ENCODE data around the gene AMDHD1.
A peak's percentile ranks its signal among the peaks of the same experiment; 100 is the strongest.

Gene AMDHD1

DNA sequence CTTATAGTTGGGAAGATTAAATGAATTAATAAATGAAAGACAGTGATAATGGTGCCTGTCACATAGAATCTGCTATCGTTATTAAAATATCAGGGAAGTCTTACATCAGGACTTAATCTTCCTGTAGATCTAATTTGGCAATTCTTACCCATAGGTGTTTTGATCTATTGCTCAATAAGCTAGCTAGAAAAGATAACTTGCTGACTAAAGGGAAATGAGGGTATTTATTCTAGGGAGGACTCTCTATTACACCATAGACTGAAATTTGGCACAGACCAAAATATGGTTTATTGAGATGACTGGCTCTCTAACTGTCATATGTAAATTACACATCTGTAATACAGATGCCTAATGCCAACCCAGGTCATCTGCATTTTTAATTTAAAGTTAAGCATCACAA is 41.6 kb downstream of the AMDHD1 start:
- Histone ChIP-seq H3K36me3 (ENCODE audit: control insufficient read depth in 4 of 4, insufficient read depth in 4 of 4, low read length in 3 of 4) (no peaks in the 10 kb centered on the region), H3K27me3 (replicated peaks in 2 of 5; ENCODE audit: control insufficient read depth in 4 of 5, insufficient read depth in 5 of 5, low read length in 4 of 5) (no peaks in the 10 kb centered on the region), H3K9me3 (ENCODE audit: control extremely low read depth in 1 of 5, control insufficient read depth in 4 of 5, insufficient read depth in 2 of 5, low read depth in 1 of 5, low read length in 4 of 5) (no peaks in the 10 kb centered on the region), H3K27ac (ENCODE audit: insufficient read depth in 1 of 2, low read depth in 1 of 2, low read length in 2 of 2, poor library complexity in 1 of 2, severe bottlenecking in 2 of 2) (no peak overlapping the region), H3K4me1 (ENCODE audit: control extremely low read depth in 1 of 4, control insufficient read depth in 4 of 4, insufficient read depth in 4 of 4, low read length in 3 of 4) (peaks cover 0 to 6% (median 1%) of the 10 kb centered on the region in 4 experiments), H3K4me3 (ENCODE audit: control insufficient read depth in 1 of 7, extremely low read depth in 1 of 7, insufficient read depth in 4 of 7, low read depth in 2 of 7, low read length in 6 of 7) (no peak overlapping the region)
- ChIA-PET POLR2A (no interaction called here), CTCF (no interaction called here)
- no CpG with 5 or more reads among the region's 1 CpG for WGBS (ENCODE audit: insufficient coverage)
- DNase-seq = no peak

- H3K9me3 ChIP-seq (ENCODE audit: control extremely low read depth in 1 of 5, control insufficient read depth in 4 of 5, insufficient read depth in 2 of 5, low read depth in 1 of 5, low read length in 4 of 5) = no peaks in the 10 kb centered on the region
- H3K4me1 ChIP-seq (ENCODE audit: control extremely low read depth in 1 of 4, control insufficient read depth in 4 of 4, insufficient read depth in 4 of 4, low read length in 3 of 4) = peaks cover 0 to 6% (median 1%) of the 10 kb centered on the region in 4 experiments
- no peaks in the 10 kb centered on the region for H3K27me3 ChIP-seq (replicated peaks in 2 of 5; ENCODE audit: control insufficient read depth in 4 of 5, insufficient read depth in 5 of 5, low read length in 4 of 5)
- DNase-seq = no peak
- ChIA-PET CTCF (interaction anchor here (1.9 kb wide), 1 partner anchor 11 kb away, joined by 9 read pairs; no protein-coding TSS in a partner anchor), POLR2A (no interaction called here)
- no peaks in the 10 kb centered on the region for H3K36me3 ChIP-seq (ENCODE audit: control insufficient read depth in 4 of 4, insufficient read depth in 4 of 4, low read length in 3 of 4)
- no peak overlapping the region for H3K4me3 ChIP-seq (ENCODE audit: control insufficient read depth in 1 of 7, extremely low read depth in 1 of 7, insufficient read depth in 4 of 7, low read depth in 2 of 7, low read length in 6 of 7)
- 90% methylated on average over 8 of the region's 14 CpGs for WGBS (ENCODE audit: insufficient coverage)
- H3K27ac ChIP-seq (ENCODE audit: insufficient read depth in 1 of 2, low read depth in 1 of 2, low read length in 2 of 2, poor library complexity in 1 of 2, severe bottlenecking in 2 of 2) = no peak overlapping the region
Observed at GRCh38 chr12:95986635-95987570, 43.8 kb downstream of the AMDHD1 start.

GRCh38 chr12:95988506-95989275 is 45.6 kb downstream of the AMDHD1 start:
- H3K36me3 ChIP-seq (ENCODE audit: control insufficient read depth in 4 of 4, insufficient read depth in 4 of 4, low read length in 3 of 4) = no peaks in the 10 kb centered on the region
- 100% methylated on average over 7 of the region's 11 CpGs for WGBS (ENCODE audit: insufficient coverage)
- CTCF ChIA-PET = interaction anchor here (2.4 kb wide), 1 partner anchor 11 kb away, joined by 16 read pairs; no protein-coding TSS in a partner anchor

DNA sequence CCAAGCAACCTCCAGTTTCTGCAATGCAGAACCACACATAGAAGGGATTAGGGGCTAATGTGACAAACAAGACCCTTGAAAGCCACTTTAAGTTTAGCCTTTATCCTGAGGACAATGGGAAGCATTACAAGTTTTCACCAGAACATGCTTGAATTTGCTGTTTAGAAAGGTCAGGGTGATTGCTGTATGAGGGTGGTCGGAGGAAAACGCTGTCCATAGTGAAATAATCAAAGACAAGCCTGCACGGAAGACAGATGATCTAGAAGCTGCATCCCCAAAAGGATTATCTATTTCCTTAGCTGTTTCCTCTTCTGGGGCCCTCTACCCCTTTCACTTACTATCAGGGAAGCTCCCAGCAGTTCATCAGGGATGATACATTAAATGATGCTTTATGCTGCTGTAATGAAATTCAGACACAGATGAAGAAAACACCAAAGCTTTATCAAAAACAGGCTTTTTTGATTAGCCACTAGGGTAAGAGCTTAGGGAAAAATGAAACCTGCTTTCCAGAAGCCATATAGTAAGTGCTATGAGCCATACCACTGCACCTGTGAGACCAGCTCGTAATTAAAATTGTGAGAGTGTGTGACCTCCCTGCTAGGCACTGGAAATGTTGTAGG is 46.5 kb downstream of the AMDHD1 start:
- peaks cover 0 to 6% (median 1%) of the 10 kb centered on the region in 4 experiments for H3K4me1 ChIP-seq (ENCODE audit: control extremely low read depth in 1 of 4, control insufficient read depth in 4 of 4, insufficient read depth in 4 of 4, low read length in 3 of 4)
- no peaks in the 10 kb centered on the region for H3K9me3 ChIP-seq (ENCODE audit: control extremely low read depth in 1 of 5, control insufficient read depth in 4 of 5, insufficient read depth in 2 of 5, low read depth in 1 of 5, low read length in 4 of 5)
- H3K4me3 ChIP-seq (ENCODE audit: control insufficient read depth in 1 of 7, extremely low read depth in 1 of 7, insufficient read depth in 4 of 7, low read depth in 2 of 7, low read length in 6 of 7) = no peak overlapping the region
- no peaks in the 10 kb centered on the region for H3K27me3 ChIP-seq (replicated peaks in 2 of 5; ENCODE audit: control insufficient read depth in 4 of 5, insufficient read depth in 5 of 5, low read length in 4 of 5)
- POLR2A ChIA-PET = no interaction called here
- no peaks in the 10 kb centered on the region for H3K36me3 ChIP-seq (ENCODE audit: control insufficient read depth in 4 of 4, insufficient read depth in 4 of 4, low read length in 3 of 4)
- 80% methylated on average over 1 of the region's 4 CpGs for WGBS (ENCODE audit: insufficient coverage)
- CTCF ChIA-PET = interaction anchor here (2.4 kb wide), 1 partner anchor 10 kb away, joined by 16 read pairs; no protein-coding TSS in a partner anchor
- H3K27ac ChIP-seq (ENCODE audit: insufficient read depth in 1 of 2, low read depth in 1 of 2, low read length in 2 of 2, poor library complexity in 1 of 2, severe bottlenecking in 2 of 2) = no peak overlapping the region
- peak; percentile 3 to 36 (median 19) for DNase-seq

More at GRCh38 chr12:95988506-95989275, 45.6 kb downstream of the AMDHD1 start:
- Histone ChIP-seq H3K9me3 (ENCODE audit: control extremely low read depth in 1 of 5, control insufficient read depth in 4 of 5, insufficient read depth in 2 of 5, low read depth in 1 of 5, low read length in 4 of 5) (no peaks in the 10 kb centered on the region), H3K27ac (ENCODE audit: insufficient read depth in 1 of 2, low read depth in 1 of 2, low read length in 2 of 2, poor library complexity in 1 of 2, severe bottlenecking in 2 of 2) (no peak overlapping the region), H3K4me3 (ENCODE audit: control insufficient read depth in 1 of 7, extremely low read depth in 1 of 7, insufficient read depth in 4 of 7, low read depth in 2 of 7, low read length in 6 of 7) (no peak overlapping the region), H3K4me1 (ENCODE audit: control extremely low read depth in 1 of 4, control insufficient read depth in 4 of 4, insufficient read depth in 4 of 4, low read length in 3 of 4) (peaks cover 0 to 6% (median 1%) of the 10 kb centered on the region in 4 experiments), H3K27me3 (replicated peaks in 2 of 5; ENCODE audit: control insufficient read depth in 4 of 5, insufficient read depth in 5 of 5, low read length in 4 of 5) (no peaks in the 10 kb centered on the region)
- no peak for DNase-seq
- POLR2A ChIA-PET = no interaction called here

DNA sequence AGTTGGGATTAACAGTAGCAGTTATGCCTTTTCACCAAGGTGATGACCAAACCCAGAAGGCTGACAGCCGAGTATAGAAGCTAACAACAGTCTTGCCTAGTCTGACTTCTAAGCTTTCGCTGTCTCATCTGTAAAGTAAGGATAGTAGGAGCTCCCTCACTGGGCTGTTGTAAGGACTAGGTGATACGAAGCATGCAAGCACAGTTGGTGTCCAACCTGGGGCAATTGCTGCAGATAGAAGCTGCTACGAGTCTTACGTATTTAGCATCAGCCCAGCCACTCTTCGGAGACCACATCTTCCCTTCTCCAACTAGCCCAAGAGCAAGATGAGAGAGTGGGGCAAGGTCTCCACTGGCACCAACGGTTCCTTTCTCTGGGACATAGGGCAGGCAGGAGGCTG is 47.0 kb downstream of the AMDHD1 start:
- no peaks in the 10 kb centered on the region for H3K36me3 ChIP-seq (ENCODE audit: control insufficient read depth in 4 of 4, insufficient read depth in 4 of 4, low read length in 3 of 4)
- DNase-seq = no peak
- H3K4me1 ChIP-seq (ENCODE audit: control extremely low read depth in 1 of 4, control insufficient read depth in 4 of 4, insufficient read depth in 4 of 4, low read length in 3 of 4) = peaks cover 0 to 6% (median 1%) of the 10 kb centered on the region in 4 experiments
- no peaks in the 10 kb centered on the region for H3K9me3 ChIP-seq (ENCODE audit: control extremely low read depth in 1 of 5, control insufficient read depth in 4 of 5, insufficient read depth in 2 of 5, low read depth in 1 of 5, low read length in 4 of 5)
- 95% methylated on average over 7 of the region's 7 CpGs for WGBS (ENCODE audit: insufficient coverage)
- no peak overlapping the region for H3K27ac ChIP-seq (ENCODE audit: insufficient read depth in 1 of 2, low read depth in 1 of 2, low read length in 2 of 2, poor library complexity in 1 of 2, severe bottlenecking in 2 of 2)
- CTCF ChIA-PET = interaction anchor here (2.4 kb wide), 1 partner anchor 9 kb away, joined by 16 read pairs; no protein-coding TSS in a partner anchor
- POLR2A ChIA-PET = no interaction called here
- H3K4me3 ChIP-seq (ENCODE audit: control insufficient read depth in 1 of 7, extremely low read depth in 1 of 7, insufficient read depth in 4 of 7, low read depth in 2 of 7, low read length in 6 of 7) = no peak overlapping the region
- no peaks in the 10 kb centered on the region for H3K27me3 ChIP-seq (replicated peaks in 2 of 5; ENCODE audit: control insufficient read depth in 4 of 5, insufficient read depth in 5 of 5, low read length in 4 of 5)

DNA sequence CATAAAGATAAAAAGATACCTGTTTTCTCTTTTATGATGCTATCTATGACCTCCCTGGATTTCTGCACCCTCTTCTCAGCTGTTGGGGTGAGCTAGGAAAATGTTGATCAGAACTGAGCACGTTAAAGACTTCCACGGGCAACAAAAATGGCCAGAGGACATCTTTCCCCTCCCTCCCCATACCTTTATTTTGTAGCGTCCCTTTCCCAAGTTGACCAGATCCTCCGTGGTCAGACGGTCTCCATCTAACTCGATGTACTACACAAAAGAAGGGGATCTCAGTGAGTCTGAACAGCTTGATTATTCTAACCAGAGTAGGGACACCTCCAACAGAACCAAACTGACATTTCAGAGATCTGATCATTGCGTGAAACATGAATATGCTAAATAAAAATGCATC is 50.8 kb downstream of the AMDHD1 start:
- CTCF ChIA-PET = interaction anchor here (1.2 kb wide), 2 partner anchors 13 to 19 kb away, joined by 3 to 4 read pairs; no protein-coding TSS in a partner anchor
- H3K36me3 ChIP-seq (ENCODE audit: control insufficient read depth in 4 of 4, insufficient read depth in 4 of 4, low read length in 3 of 4) = no peaks in the 10 kb centered on the region
- H3K4me3 ChIP-seq (ENCODE audit: control insufficient read depth in 1 of 7, extremely low read depth in 1 of 7, insufficient read depth in 4 of 7, low read depth in 2 of 7, low read length in 6 of 7) = no peak overlapping the region
- no peak overlapping the region for H3K27ac ChIP-seq (ENCODE audit: insufficient read depth in 1 of 2, low read depth in 1 of 2, low read length in 2 of 2, poor library complexity in 1 of 2, severe bottlenecking in 2 of 2)
- POLR2A ChIA-PET = no interaction called here
- WGBS (ENCODE audit: insufficient coverage) = 95% methylated on average over 5 of the region's 7 CpGs
- no peaks in the 10 kb centered on the region for H3K9me3 ChIP-seq (ENCODE audit: control extremely low read depth in 1 of 5, control insufficient read depth in 4 of 5, insufficient read depth in 2 of 5, low read depth in 1 of 5, low read length in 4 of 5)
- no peak for DNase-seq
- H3K4me1 ChIP-seq (ENCODE audit: control extremely low read depth in 1 of 4, control insufficient read depth in 4 of 4, insufficient read depth in 4 of 4, low read length in 3 of 4) = peaks cover 3 to 9% (median 8%) of the 10 kb centered on the region in 4 experiments
- H3K27me3 ChIP-seq (replicated peaks in 2 of 5; ENCODE audit: control insufficient read depth in 4 of 5, insufficient read depth in 5 of 5, low read length in 4 of 5) = no peaks in the 10 kb centered on the region

All from common myeloid progenitor, CD34-positive (primary cell).